Activated T-cell treated with anti-CD3 and anti-CD28 coated beads, Interleukin-2, amount 50 U/mL, for 24 hours (primary cell): ENCODE data around the gene CFAP65.

ENCODE experiments used
- DNase-seq: peaks from one replicate; pipeline ENCODE4 v3.0.0-alpha.2; 2020
- H3K27ac Mint-ChIP-seq: 2 replicates; pipeline ENCODE4 v1.8.0; 2020; ENCODE audit warnings: mild to moderate bottlenecking, mixed read lengths
- H3K27me3 Mint-ChIP-seq: 2 replicates; pipeline ENCODE4 v1.8.0; 2020; ENCODE audit warnings: mixed read lengths
- H3K36me3 Mint-ChIP-seq: 2 replicates; pipeline ENCODE4 v1.8.0; 2020; ENCODE audit warnings: low read depth, mixed read lengths
- H3K4me1 Mint-ChIP-seq: 2 replicates; pipeline ENCODE4 v1.8.0; 2020; ENCODE audit warnings: low read depth, mixed read lengths
- H3K4me3 Mint-ChIP-seq: 2 replicates; pipeline ENCODE4 v1.8.0; 2020; ENCODE audit warnings: mild to moderate bottlenecking, moderate library complexity, mixed read lengths
- H3K9me3 Mint-ChIP-seq: 2 replicates; pipeline ENCODE4 v1.8.0; 2020; ENCODE audit warnings: mixed read lengths

CFAP65 gene

GRCh38 chr2:218988650-218989049, 52.7 kb downstream of the CFAP65 start:
- no peak overlapping the region for H3K27ac Mint-ChIP-seq
- peaks cover 9% of the 10 kb centered on the region for H3K4me1 Mint-ChIP-seq
- no peaks in the 10 kb centered on the region for H3K9me3 Mint-ChIP-seq
- no peaks in the 10 kb centered on the region for H3K36me3 Mint-ChIP-seq
- DNase-seq, result no peak
- peaks cover 90% of the 10 kb centered on the region for H3K27me3 Mint-ChIP-seq
- no peak overlapping the region for H3K4me3 Mint-ChIP-seq

- Mint-ChIP-seq H3K27me3 (peaks cover 94% of the 10 kb centered on the region), H3K4me3 (no peak overlapping the region), H3K27ac (no peak overlapping the region), H3K36me3 (no peaks in the 10 kb centered on the region), H3K9me3 (no peaks in the 10 kb centered on the region), H3K4me1 (peaks cover 13% of the 10 kb centered on the region)
- DNase-seq, result no peak
These were observed 53.2 kb downstream of the CFAP65 start for GRCh38 chr2:218988164-218988563.

- H3K27ac Mint-ChIP-seq, result no peak overlapping the region
- H3K27me3 Mint-ChIP-seq, result peaks cover 92% of the 10 kb centered on the region
- DNase-seq, result no peak
- no peaks in the 10 kb centered on the region for H3K36me3 Mint-ChIP-seq
- H3K4me1 Mint-ChIP-seq, result peaks cover 20% of the 10 kb centered on the region
- no peaks in the 10 kb centered on the region for H3K9me3 Mint-ChIP-seq
- H3K4me3 Mint-ChIP-seq, result no peak overlapping the region
These were observed 55.1 kb downstream of the CFAP65 start for GRCh38 chr2:218986148-218986761.

GRCh38 chr2:218985325-218986091, 55.8 kb downstream of the CFAP65 start:
- peaks cover 25% of the 10 kb centered on the region for H3K4me1 Mint-ChIP-seq
- H3K27me3 Mint-ChIP-seq, result peaks cover 91% of the 10 kb centered on the region
- H3K4me3 Mint-ChIP-seq, result no peak overlapping the region
- H3K9me3 Mint-ChIP-seq, result no peaks in the 10 kb centered on the region
- H3K27ac Mint-ChIP-seq, result no peak overlapping the region
- no peaks in the 10 kb centered on the region for H3K36me3 Mint-ChIP-seq
- DNase-seq, result no peak

- peaks cover 89% of the 10 kb centered on the region for H3K27me3 Mint-ChIP-seq
- H3K9me3 Mint-ChIP-seq, result no peaks in the 10 kb centered on the region
- peaks cover 27% of the 10 kb centered on the region for H3K4me1 Mint-ChIP-seq
- H3K4me3 Mint-ChIP-seq, result peak within 1 kb of the TSS; percentile 38
- DNase-seq, result no peak
- H3K27ac Mint-ChIP-seq, result peak within 1 kb of the TSS; percentile 23
- no peaks in the 10 kb centered on the region for H3K36me3 Mint-ChIP-seq
These were observed 56.3 kb downstream of the CFAP65 start, which contains the start of gene FEV for GRCh38 chr2:218985021-218985324. TSS of gene FEV (minus strand) at chr2:218985184. CDS start at chr2:218985075, 109 bp downstream.

GRCh38 chr2:218984239-218985020, 56.9 kb downstream of the CFAP65 start:
- no peaks in the 10 kb centered on the region for H3K9me3 Mint-ChIP-seq
- peak overlapping the region; percentile 23 for H3K27ac Mint-ChIP-seq
- peak overlapping the region; percentile 38 for H3K4me3 Mint-ChIP-seq
- no peak for DNase-seq
- no peaks in the 10 kb centered on the region for H3K36me3 Mint-ChIP-seq
- peaks cover 89% of the 10 kb centered on the region for H3K27me3 Mint-ChIP-seq
- H3K4me1 Mint-ChIP-seq, result peaks cover 32% of the 10 kb centered on the region

- DNase-seq, result no peak
- Mint-ChIP-seq H3K27ac (no peak overlapping the region), H3K9me3 (no peaks in the 10 kb centered on the region), H3K4me1 (peaks cover 32% of the 10 kb centered on the region), H3K36me3 (no peaks in the 10 kb centered on the region), H3K4me3 (no peak overlapping the region), H3K27me3 (peaks cover 89% of the 10 kb centered on the region)
These were observed 57.4 kb downstream of the CFAP65 start for GRCh38 chr2:218983934-218984238.

GRCh38 chr2:218983263-218983933, 57.9 kb downstream of the CFAP65 start:
- H3K4me3 Mint-ChIP-seq, result no peak overlapping the region
- H3K27ac Mint-ChIP-seq, result no peak overlapping the region
- peaks cover 89% of the 10 kb centered on the region for H3K27me3 Mint-ChIP-seq
- DNase-seq, result no peak
- no peaks in the 10 kb centered on the region for H3K9me3 Mint-ChIP-seq
- H3K4me1 Mint-ChIP-seq, result peaks cover 32% of the 10 kb centered on the region
- no peaks in the 10 kb centered on the region for H3K36me3 Mint-ChIP-seq

GRCh38 chr2:218982586-218983262, 58.6 kb downstream of the CFAP65 start:
- Mint-ChIP-seq H3K27ac (no peak overlapping the region), H3K27me3 (peaks cover 87% of the 10 kb centered on the region), H3K4me3 (peak overlapping the region; percentile 44), H3K4me1 (peaks cover 32% of the 10 kb centered on the region), H3K9me3 (no peaks in the 10 kb centered on the region), H3K36me3 (no peaks in the 10 kb centered on the region)
- no peak for DNase-seq

- Mint-ChIP-seq H3K4me3 (peak overlapping the region; percentile 44), H3K36me3 (no peaks in the 10 kb centered on the region), H3K27ac (peak overlapping the region; percentile 33), H3K27me3 (peaks cover 87% of the 10 kb centered on the region), H3K9me3 (no peaks in the 10 kb centered on the region), H3K4me1 (peaks cover 32% of the 10 kb centered on the region)
- peak; percentile 60 for DNase-seq
These were observed 59.3 kb downstream of the CFAP65 start for GRCh38 chr2:218981881-218982585.

GRCh38 chr2:218981390-218981880, 59.9 kb downstream of the CFAP65 start:
- no peak for DNase-seq
- peak overlapping the region; percentile 1 for H3K27ac Mint-ChIP-seq
- no peaks in the 10 kb centered on the region for H3K9me3 Mint-ChIP-seq
- H3K27me3 Mint-ChIP-seq, result peaks cover 87% of the 10 kb centered on the region
- H3K36me3 Mint-ChIP-seq, result no peaks in the 10 kb centered on the region
- peak overlapping the region; percentile 62 for H3K4me3 Mint-ChIP-seq
- peaks cover 32% of the 10 kb centered on the region for H3K4me1 Mint-ChIP-seq

- H3K4me1 Mint-ChIP-seq, result peaks cover 32% of the 10 kb centered on the region
- H3K27me3 Mint-ChIP-seq, result peaks cover 87% of the 10 kb centered on the region
- no peaks in the 10 kb centered on the region for H3K9me3 Mint-ChIP-seq
These were observed 60.5 kb downstream of the CFAP65 start for GRCh38 chr2:218980735-218981389.

More at GRCh38 chr2:218980735-218981389, 60.5 kb downstream of the CFAP65 start:
- H3K27ac Mint-ChIP-seq, result peak overlapping the region; percentile 1
- H3K4me3 Mint-ChIP-seq, result peak overlapping the region; percentile 62
- no peak for DNase-seq
- no peaks in the 10 kb centered on the region for H3K36me3 Mint-ChIP-seq
